SK-N-MC (cell line): ENCODE measurements around the gene LRIG3.
A peak's percentile ranks its signal among the peaks of the same experiment; 100 is the strongest.

Source experiments
- DNase-seq: peaks from one replicate; pipeline ENCODE4 v3.0.0-alpha.2; 2011; ENCODE audit warnings: low read depth, low spot score
- H3K27ac ChIP-seq: fragments of 200-600 bp; sonication (generic); 2 replicates; pipeline ENCODE4 v1.5.1; 2016; ENCODE audit warnings: mixed run types
- H3K36me3 ChIP-seq: fragments of 200-600 bp; sonication (generic); 2 replicates; pipeline ENCODE4 v1.6.1; 2017; ENCODE audit warnings: antibody characterized with exemption, low read length, mixed read lengths; ENCODE audit not compliant: insufficient read depth
- H3K4me3 ChIP-seq: fragments of 200-600 bp; sonication (generic); 2 replicates; pipeline ENCODE4 v1.5.1; 2016
- H3K9ac ChIP-seq: fragments of 200-600 bp; sonication (generic); 2 replicates; pipeline ENCODE4 v1.8.0; 2017; ENCODE audit warnings: mixed run types, mixed read lengths; ENCODE audit not compliant: insufficient read length
- H3K9me3 ChIP-seq: fragments of 200-600 bp; sonication (generic); 2 replicates; pipeline ENCODE4 v1.6.1; 2017; ENCODE audit warnings: low read depth, mild to moderate bottlenecking, antibody characterized with exemption, low read length, moderate library complexity, mixed read lengths
- EZH2 ChIP-seq: fragments of 200-600 bp; sonication (generic); IDR thresholded peaks from one replicate; pipeline ENCODE4 v1.6.1; 2017; ENCODE audit warnings: antibody characterized with exemption
- FOXP2 ChIP-seq: optimal IDR thresholded peaks from 2 replicates; pipeline ENCODE3; 2011; ENCODE audit warnings: mild to moderate bottlenecking, moderate library complexity; ENCODE audit not compliant: insufficient read depth; ENCODE audit errors: extremely low read length, control extremely low read depth
- POLR2AphosphoS5 ChIP-seq: IDR thresholded peaks from 2 replicates; pipeline ENCODE4 v1.6.1; 2012; ENCODE audit warnings: mild to moderate bottlenecking, low read depth, low read length, borderline replicate concordance

The LRIG3 gene

GRCh38 chr12:58920102-58920960 lies at the start of gene LRIG3:
Gene LRIG3, minus strand, starts transcription at chr12:58920504. Its CDS starts 269 bp downstream, at chr12:58920235.
- no peak for DNase-seq
- H3K4me3 ChIP-seq = peak within 1 kb of the TSS; percentile 95
- peak within 1 kb of the TSS; percentile 90 for H3K9ac ChIP-seq
- peak within 1 kb of the TSS; percentile 98 for H3K27ac ChIP-seq
- H3K36me3 ChIP-seq = no peaks in the 10 kb centered on the region
- TF ChIP-seq POLR2AphosphoS5 = peak; percentile 78
- TF ChIP-seq FOXP2 = peak; percentile 32
- TF ChIP-seq EZH2 = no peak
- no peaks in the 10 kb centered on the region for H3K9me3 ChIP-seq

GRCh38 chr12:58969237-58969636 lies 48.9 kb upstream of the LRIG3 start:
- H3K4me3 ChIP-seq = peak overlapping the region; percentile 41
- no peaks in the 10 kb centered on the region; the same call in 1 of the 2 replicates for H3K9me3 ChIP-seq
- no peaks in the 10 kb centered on the region for H3K36me3 ChIP-seq
- H3K27ac ChIP-seq = peak overlapping the region; percentile 89
- H3K9ac ChIP-seq = no peak overlapping the region
- TF ChIP-seq POLR2AphosphoS5 (no peak), EZH2 (no peak), FOXP2 (no peak)
- DNase-seq = no peak

GRCh38 chr12:58967561-58967960 lies 47.3 kb upstream of the LRIG3 start:
- Histone ChIP-seq H3K9me3 (no peaks in the 10 kb centered on the region), H3K9ac (no peak overlapping the region), H3K27ac (no peak overlapping the region; the same call in 1 of the 2 replicates), H3K4me3 (no peak overlapping the region), H3K36me3 (no peaks in the 10 kb centered on the region)
- TF ChIP-seq POLR2AphosphoS5 = no peak
- no peak for DNase-seq

- DNase-seq = no peak
Observed at GRCh38 chr12:58966939-58967338, 46.6 kb upstream of the LRIG3 start.

GRCh38 chr12:58965568-58965967 lies 45.3 kb upstream of the LRIG3 start:
- H3K9ac ChIP-seq = no peak overlapping the region
- H3K9me3 ChIP-seq = no peaks in the 10 kb centered on the region
- no peaks in the 10 kb centered on the region for H3K36me3 ChIP-seq
- TF ChIP-seq FOXP2 (no peak), POLR2AphosphoS5 (no peak), EZH2 (no peak)
- no peak overlapping the region for H3K4me3 ChIP-seq
- DNase-seq = no peak
- H3K27ac ChIP-seq = no peak overlapping the region

More at GRCh38 chr12:58966939-58967338, 46.6 kb upstream of the LRIG3 start:
- Histone ChIP-seq H3K9me3 (no peaks in the 10 kb centered on the region), H3K4me3 (no peak overlapping the region), H3K36me3 (no peaks in the 10 kb centered on the region), H3K9ac (no peak overlapping the region), H3K27ac (peak overlapping the region; percentile 63; the same call in 1 of the 2 replicates)
- no peak for TF ChIP-seq EZH2
- no peak for TF ChIP-seq FOXP2
- TF ChIP-seq POLR2AphosphoS5 = no peak

GRCh38 chr12:58963844-58964243 lies 43.5 kb upstream of the LRIG3 start:
- no peak for DNase-seq
- no peak overlapping the region for H3K9ac ChIP-seq
- no peak for TF ChIP-seq FOXP2
- no peak for TF ChIP-seq EZH2
- no peak for TF ChIP-seq POLR2AphosphoS5

GRCh38 chr12:58961906-58962305 lies 41.6 kb upstream of the LRIG3 start:
- H3K4me3 ChIP-seq = peak overlapping the region; percentile 42
- peak; percentile 20 for DNase-seq
- TF ChIP-seq FOXP2 = no peak
- H3K9me3 ChIP-seq = no peaks in the 10 kb centered on the region
- peak overlapping the region; percentile 91 for H3K27ac ChIP-seq
- no peaks in the 10 kb centered on the region for H3K36me3 ChIP-seq
- no peak overlapping the region for H3K9ac ChIP-seq

More at GRCh38 chr12:58963844-58964243, 43.5 kb upstream of the LRIG3 start:
- no peaks in the 10 kb centered on the region for H3K9me3 ChIP-seq
- H3K36me3 ChIP-seq = no peaks in the 10 kb centered on the region
- H3K27ac ChIP-seq = no peak overlapping the region
- no peak overlapping the region for H3K4me3 ChIP-seq

GRCh38 chr12:58961166-58961565 lies 40.9 kb upstream of the LRIG3 start:
- H3K9ac ChIP-seq = no peak overlapping the region
- DNase-seq = no peak
- TF ChIP-seq FOXP2 = no peak
- H3K9me3 ChIP-seq = no peaks in the 10 kb centered on the region
- H3K36me3 ChIP-seq = no peaks in the 10 kb centered on the region
- H3K4me3 ChIP-seq = peak overlapping the region; percentile 24
- peak overlapping the region; percentile 91 for H3K27ac ChIP-seq
